Middle frontal gyrus (tissue), 1 donor: Measurements from ENCODE around the gene ADIPOR2.

ENCODE experiments used
- DNase-seq: peaks from one replicate; pipeline ENCODE4 v3.0.0-alpha.2; 2015; ENCODE audit warnings: low spot score; ENCODE audit errors: extremely low spot score

Gene ADIPOR2

GRCh38 chr12:1769809-1770494 lies 79.1 kb downstream of the ADIPOR2 start:
- DNase-seq = no peak

- DNase-seq = no peak
These were observed 83.2 kb downstream of the ADIPOR2 start for GRCh38 chr12:1773937-1774655.

GRCh38 chr12:1776170-1776921 lies 85.5 kb downstream of the ADIPOR2 start:
- no peak for DNase-seq

GRCh38 chr12:1777798-1778197 lies 86.9 kb downstream of the ADIPOR2 start:
- no peak for DNase-seq

- DNase-seq = no peak
These were observed 88.0 kb downstream of the ADIPOR2 start for GRCh38 chr12:1778911-1779310.

- peak; percentile 50 for DNase-seq
These were observed 88.9 kb downstream of the ADIPOR2 start for GRCh38 chr12:1779783-1780182.

- DNase-seq = no peak
These were observed 90.9 kb downstream of the ADIPOR2 start for GRCh38 chr12:1781772-1782171.

GRCh38 chr12:1782215-1782614 lies 91.3 kb downstream of the ADIPOR2 start:
- no peak for DNase-seq

GRCh38 chr12:1787714-1788113 lies 96.8 kb downstream of the ADIPOR2 start:
- no peak for DNase-seq

GRCh38 chr12:1790444-1790843 lies 99.6 kb downstream of the ADIPOR2 start:
- no peak for DNase-seq

- no peak for DNase-seq
These were observed 100.4 kb downstream of the ADIPOR2 start for GRCh38 chr12:1791104-1791841.

- no peak for DNase-seq
These were observed 101.5 kb downstream of the ADIPOR2 start for GRCh38 chr12:1792406-1792805.

GRCh38 chr12:1793426-1794210 lies 102.7 kb downstream of the ADIPOR2 start:
- no peak for DNase-seq

- no peak for DNase-seq
These were observed 103.7 kb downstream of the ADIPOR2 start for GRCh38 chr12:1794440-1795090.

GRCh38 chr12:1795221-1795784 lies 104.4 kb downstream of the ADIPOR2 start:
- no peak for DNase-seq

- DNase-seq = peak; percentile 86
These were observed 105.1 kb downstream of the ADIPOR2 start for GRCh38 chr12:1795785-1796514.

- no peak for DNase-seq
These were observed 105.7 kb downstream of the ADIPOR2 start for GRCh38 chr12:1796515-1797010.

GRCh38 chr12:1797011-1797901 lies 106.4 kb downstream of the ADIPOR2 start:
- no peak for DNase-seq
